T-cell (primary cell): ENCODE data around the gene AEBP2. TPM values are rescaled to one million over a fixed set of nuclear protein-coding genes. Genes with fewer than 3 reads are reported as not detected.

Experiments used
- ATAC-seq, 4 experiments: fragments of 200-7000 bp in 3 of 4; fragments of 150-1000 bp in 1 of 4; cut with Tn5 transposase; replicated peaks in 1 of 4; 1 replicate in 3 of 4; 2 replicates in 1 of 4; pipeline ENCODE4 v1.10.0; 2021; ENCODE audit warnings: moderate library complexity in 3 of 4, mild to moderate bottlenecking in 2 of 4, moderate number of reproducible peaks in 1 of 4
- CTCF ChIA-PET, 2 donors: fragments of 300-600 bp; sonication (Branson Sonifier 250); formaldehyde crosslinking; loops; one replicate each; lab custom pipeline; 2022; ENCODE audit warnings: antibody characterized with exemption in 2 of 2; lab: Charles Lee
- POLR2A ChIA-PET, 2 donors: fragments of 300-600 bp; sonication (Branson Sonifier 250); formaldehyde crosslinking; loops; one replicate each; lab custom pipeline; 2022; ENCODE audit warnings: antibody characterized with exemption in 2 of 2; lab: Charles Lee
- DNase-seq, 35 experiments: peaks; one replicate each; pipeline versions ENCODE4 v3.0.0 to v3.0.0-alpha.2; 2013 to 2023
- H3K27ac ChIP-seq: one replicate; pipeline ENCODE4 v1.5.1; 2013; ENCODE audit warnings: low read length
- H3K27me3 ChIP-seq, 2 experiments: replicated peaks in 1 of 2; 1 replicate in 1 of 2; 2 replicates in 1 of 2; pipeline versions ENCODE4 v1.6.1 to v1.7.0; 2013; ENCODE audit warnings: low read length in 1 of 2, mixed read lengths in 1 of 2; ENCODE audit not compliant: control insufficient read depth in 2 of 2, insufficient read depth in 2 of 2; ENCODE audit errors: extremely low read depth in 1 of 2
- H3K36me3 ChIP-seq, 2 donors: 1 replicate in 1 of 2; 2 replicates in 1 of 2; pipeline versions ENCODE4 v1.6.1 to v1.7.0; 2013; ENCODE audit warnings: low read length in 1 of 2; ENCODE audit not compliant: control insufficient read depth in 2 of 2, insufficient read depth in 1 of 2; ENCODE audit errors: extremely low read depth in 1 of 2
- H3K4me1 ChIP-seq, 2 experiments: 1 replicate in 1 of 2; 2 replicates in 1 of 2; pipeline versions ENCODE4 v1.6.1 to v1.7.0; 2013; ENCODE audit warnings: low read length in 2 of 2, mixed read lengths in 1 of 2; ENCODE audit not compliant: insufficient read depth in 2 of 2, control insufficient read depth in 1 of 2; ENCODE audit errors: extremely low read depth in 1 of 2
- H3K4me3 ChIP-seq, 2 donors: 1 replicate in 1 of 2; 2 replicates in 1 of 2; pipeline versions ENCODE4 v1.5.1 to v1.7.0; 2013; ENCODE audit warnings: mild to moderate bottlenecking in 2 of 2, low read length in 1 of 2, moderate library complexity in 1 of 2; ENCODE audit not compliant: control insufficient read depth in 1 of 2; ENCODE audit errors: extremely low read depth in 1 of 2
- H3K9me3 ChIP-seq: 2 replicates; pipeline ENCODE4 v1.7.0; 2013
- H3K27ac Mint-ChIP-seq, 2 donors: one replicate each; pipeline ENCODE4 v1.8.0; 2020 to 2021; ENCODE audit warnings: mild to moderate bottlenecking in 2 of 2, mixed read lengths in 2 of 2
- H3K27me3 Mint-ChIP-seq, 2 donors: one replicate each; pipeline ENCODE4 v1.8.0; 2021 to 2022; ENCODE audit warnings: mixed read lengths in 2 of 2
- H3K36me3 Mint-ChIP-seq: one replicate; pipeline ENCODE4 v1.8.0; 2021; ENCODE audit warnings: mixed read lengths
- H3K4me1 Mint-ChIP-seq, 3 donors: one replicate each; pipeline ENCODE4 v1.8.0; 2020 to 2022; ENCODE audit warnings: mixed read lengths in 3 of 3, mild to moderate bottlenecking in 1 of 3
- H3K4me3 Mint-ChIP-seq, 3 donors: one replicate each; pipeline ENCODE4 v1.8.0; 2020 to 2022; ENCODE audit warnings: mild to moderate bottlenecking in 3 of 3, mixed read lengths in 3 of 3, moderate library complexity in 3 of 3
- H3K9me3 Mint-ChIP-seq, 3 donors: one replicate each; pipeline ENCODE4 v1.8.0; 2020 to 2022; ENCODE audit warnings: mixed read lengths in 3 of 3
- WGBS: methylation state at CpG from one replicate; pipeline ENCODE4 v1.1.5; 2013; ENCODE audit warnings: missing lambda C conversion rate; ENCODE audit not compliant: insufficient coverage; 5-methylcytosine and 5-hydroxymethylcytosine counted together
- total RNA-seq, 35 experiments: library from RNA in 6 of 35; stranded (reverse) in 6 of 35; fragments of 120-200 nt in 1 of 35; gene quantifications; one replicate each; pipeline versions ENCODE4 v1.2.1 to v1.2.4 and lab custom pipeline; 2013 to 2026

The AEBP2 gene
- total RNA-seq, 5 donors from 2014 or later (not counting 1 experiment from before 2014, with no cell fraction given), result 43.4 to 71.5 (median 50.0) TPM

GRCh38 chr12:19430988-19431387 is 8.3 kb upstream of the AEBP2 start:
- Histone ChIP-seq H3K27me3 (no peaks in the 10 kb centered on the region), H3K9me3 (no peaks in the 10 kb centered on the region), H3K4me3 (no peak overlapping the region), H3K4me1 (peaks cover 0 to 14% of the 10 kb centered on the region in 2 experiments), H3K36me3 (no peaks in the 10 kb centered on the region), H3K27ac (no peak overlapping the region)
- DNase-seq (no peak), ATAC-seq (no peak)
- Mint-ChIP-seq H3K4me3 (no peak overlapping the region), H3K36me3 (no peaks in the 10 kb centered on the region), H3K4me1 (peaks cover 16 to 33% (median 19%) of the 10 kb centered on the region in 3 donors), H3K9me3 (peaks cover 0 to 3% (median 0%) of the 10 kb centered on the region in 3 donors), H3K27me3 (no peaks in the 10 kb centered on the region), H3K27ac (no peak overlapping the region)
- ChIA-PET CTCF (interaction anchor here in 1 of 2 donors (0.7 kb wide), 1 partner anchor 75 kb away, joined by 3 read pairs; no protein-coding TSS in a partner anchor), POLR2A (interaction anchor here in 1 of 2 donors (0.7 kb wide), 1 partner anchor 244 kb away, joined by 3 read pairs; no protein-coding TSS in a partner anchor)

DNA sequence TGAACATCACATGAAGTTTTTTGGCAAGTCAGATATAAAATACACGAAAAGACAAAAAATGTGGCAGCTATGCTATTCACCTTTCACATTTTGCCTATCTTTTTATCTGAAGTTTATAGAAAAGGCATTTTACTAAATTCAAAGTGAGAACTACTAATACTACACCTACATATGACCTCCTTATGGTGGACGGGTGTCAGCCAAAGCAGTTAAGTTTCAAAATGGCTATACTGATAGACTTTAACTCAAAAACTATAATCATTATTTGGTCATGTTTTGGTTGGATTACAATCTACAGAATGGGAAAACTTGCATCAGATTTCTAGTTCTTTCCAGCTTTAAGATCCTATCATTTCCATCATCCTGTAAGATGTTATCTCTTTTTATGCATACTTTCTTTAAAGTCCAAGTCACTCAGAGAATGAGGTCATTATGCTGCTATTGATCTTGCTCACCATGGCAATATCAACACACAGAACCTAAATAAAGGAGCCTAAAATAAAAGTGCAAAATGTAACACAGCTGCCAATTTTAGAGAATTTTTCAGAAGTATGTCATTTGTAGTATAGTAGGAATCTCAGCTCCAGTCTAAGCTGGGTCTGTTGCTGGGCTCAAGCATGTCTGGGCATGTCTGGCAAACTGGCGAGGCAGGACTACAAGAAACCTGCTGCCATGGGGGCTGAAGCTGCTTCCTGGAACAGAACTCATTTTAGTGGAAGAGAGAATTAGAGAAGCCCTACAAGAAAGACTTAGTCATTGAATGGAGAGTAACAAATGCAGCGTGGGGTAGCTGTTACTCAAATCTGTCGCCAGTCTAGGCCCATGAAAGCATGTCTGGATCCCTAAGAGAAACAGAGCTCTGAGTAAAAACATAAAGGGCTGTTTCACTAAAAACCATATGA is 7.6 kb upstream of the AEBP2 start:
- Histone ChIP-seq H3K4me3 (no peak overlapping the region), H3K27ac (no peak overlapping the region), H3K4me1 (peaks cover 0 to 14% of the 10 kb centered on the region in 2 experiments), H3K27me3 (no peaks in the 10 kb centered on the region), H3K36me3 (no peaks in the 10 kb centered on the region), H3K9me3 (no peaks in the 10 kb centered on the region)
- Mint-ChIP-seq H3K4me1 (peaks cover 16 to 33% (median 19%) of the 10 kb centered on the region in 3 donors), H3K27me3 (no peaks in the 10 kb centered on the region), H3K27ac (peak overlapping the region; percentile 57 to 71), H3K36me3 (no peaks in the 10 kb centered on the region), H3K4me3 (no peak overlapping the region), H3K9me3 (no peaks in the 10 kb centered on the region)
- POLR2A ChIA-PET, result interaction anchor here in 1 of 2 donors (0.7 kb wide), 1 partner anchor 243 kb away, joined by 3 read pairs; no protein-coding TSS in a partner anchor
- WGBS, result 48% methylated on average over 3 of the region's 5 CpGs
- CTCF ChIA-PET, result no interaction called here
- ATAC-seq (no peak), DNase-seq (peak in 1 of 35 experiments; percentile 23)

GRCh38 chr12:19432309-19433170 is 6.8 kb upstream of the AEBP2 start:
- H3K27me3 Mint-ChIP-seq, result no peaks in the 10 kb centered on the region
- H3K4me3 ChIP-seq, result no peak overlapping the region
- H3K9me3 ChIP-seq, result no peaks in the 10 kb centered on the region
- 75% methylated on average over 4 of the region's 9 CpGs for WGBS
- ChIA-PET CTCF (no interaction called here), POLR2A (no interaction called here)
- no peaks in the 10 kb centered on the region for H3K27me3 ChIP-seq
- H3K36me3 ChIP-seq, result no peaks in the 10 kb centered on the region
- peak overlapping the region; percentile 39 to 71 for H3K27ac Mint-ChIP-seq
- DNase-seq, result no peak
- peaks cover 16 to 33% (median 19%) of the 10 kb centered on the region in 3 donors for H3K4me1 Mint-ChIP-seq
- H3K27ac ChIP-seq, result no peak overlapping the region
- no peak for ATAC-seq
- no peaks in the 10 kb centered on the region for H3K9me3 Mint-ChIP-seq
- no peaks in the 10 kb centered on the region for H3K36me3 Mint-ChIP-seq
- H3K4me1 ChIP-seq, result peaks cover 0 to 14% of the 10 kb centered on the region in 2 experiments
- no peak overlapping the region for H3K4me3 Mint-ChIP-seq

GRCh38 chr12:19434538-19434937 is 4.8 kb upstream of the AEBP2 start:
- Histone ChIP-seq H3K27me3 (no peaks in the 10 kb centered on the region), H3K36me3 (no peaks in the 10 kb centered on the region), H3K27ac (peak overlapping the region; percentile 24), H3K9me3 (no peaks in the 10 kb centered on the region), H3K4me3 (no peak overlapping the region), H3K4me1 (peaks cover 2 to 18% of the 10 kb centered on the region in 2 experiments)
- H3K4me1 Mint-ChIP-seq, result peaks cover 19 to 34% (median 27%) of the 10 kb centered on the region in 3 donors
- H3K27me3 Mint-ChIP-seq, result no peaks in the 10 kb centered on the region
- ChIA-PET CTCF (no interaction called here), POLR2A (interaction anchor here in 1 of 2 donors (0.6 kb wide), 1 partner anchor 25 kb away, joined by 3 read pairs; no protein-coding TSS in a partner anchor)
- no peaks in the 10 kb centered on the region for H3K36me3 Mint-ChIP-seq
- H3K9me3 Mint-ChIP-seq, result no peaks in the 10 kb centered on the region
- H3K4me3 Mint-ChIP-seq, result no peak overlapping the region
- H3K27ac Mint-ChIP-seq, result peak overlapping the region; percentile 3 to 49
- DNase-seq (peak in 1 of 35 experiments; percentile 18), ATAC-seq (no peak)
- WGBS, result no CpG with 5 or more reads among the region's 3 CpGs

- Histone ChIP-seq H3K27ac (no peak overlapping the region), H3K36me3 (no peaks in the 10 kb centered on the region), H3K4me3 (no peak overlapping the region), H3K9me3 (no peaks in the 10 kb centered on the region), H3K27me3 (no peaks in the 10 kb centered on the region), H3K4me1 (peaks cover 2 to 18% of the 10 kb centered on the region in 2 experiments)
- no peaks in the 10 kb centered on the region for H3K27me3 Mint-ChIP-seq
- 97% methylated on average over 6 of the region's 10 CpGs for WGBS
- no peaks in the 10 kb centered on the region for H3K9me3 Mint-ChIP-seq
- ATAC-seq (no peak), DNase-seq (no peak)
- H3K4me3 Mint-ChIP-seq, result no peak overlapping the region
- ChIA-PET CTCF (no interaction called here), POLR2A (no interaction called here)
- peaks cover 2% of the 10 kb centered on the region for H3K36me3 Mint-ChIP-seq
- no peak overlapping the region for H3K27ac Mint-ChIP-seq
- peaks cover 25 to 41% (median 29%) of the 10 kb centered on the region in 3 donors for H3K4me1 Mint-ChIP-seq
Observed at GRCh38 chr12:19435831-19436497, 3.3 kb upstream of the AEBP2 start.
